Lower leg skin (tissue), 3 donors: ENCODE measurements around the gene SMAP2.

Experiments used
- CTCF ChIP-seq, 3 donors: fragments of 450-650 bp; IDR thresholded peaks; one replicate each; pipeline ENCODE4 v1.5.1; 2016; ENCODE audit warnings: antibody characterized with exemption in 3 of 3, mild to moderate bottlenecking in 3 of 3, moderate library complexity in 2 of 3
- POLR2A ChIP-seq, 2 donors: fragments of 450-650 bp; IDR thresholded peaks; one replicate each; pipeline ENCODE4 v1.6.1; 2016 to 2017; ENCODE audit warnings: antibody characterized with exemption in 2 of 2, mild to moderate bottlenecking in 1 of 2, moderate library complexity in 1 of 2

- TF ChIP-seq POLR2A (IDR thresholded peaks at IDR 0.05) (no peak), CTCF (IDR thresholded peaks at IDR 0.05) (no peak)
Observed at GRCh38 chr1:40389871-40390560, 16.5 kb downstream of the SMAP2 start.
